Activated CD4-positive, alpha-beta T cell treated with anti-CD3 and anti-CD28 coated beads, Interleukin-2, amount 50 U/mL, for 4 hours (primary cell): ENCODE data around the gene GSK3A.
A peak's percentile ranks its signal among the peaks of the same experiment; 100 is the strongest.

Experiments used
- DNase-seq, 2 experiments: peaks; one replicate each; pipeline ENCODE4 v3.0.0-alpha.2; 2020

The GSK3A gene

DNA sequence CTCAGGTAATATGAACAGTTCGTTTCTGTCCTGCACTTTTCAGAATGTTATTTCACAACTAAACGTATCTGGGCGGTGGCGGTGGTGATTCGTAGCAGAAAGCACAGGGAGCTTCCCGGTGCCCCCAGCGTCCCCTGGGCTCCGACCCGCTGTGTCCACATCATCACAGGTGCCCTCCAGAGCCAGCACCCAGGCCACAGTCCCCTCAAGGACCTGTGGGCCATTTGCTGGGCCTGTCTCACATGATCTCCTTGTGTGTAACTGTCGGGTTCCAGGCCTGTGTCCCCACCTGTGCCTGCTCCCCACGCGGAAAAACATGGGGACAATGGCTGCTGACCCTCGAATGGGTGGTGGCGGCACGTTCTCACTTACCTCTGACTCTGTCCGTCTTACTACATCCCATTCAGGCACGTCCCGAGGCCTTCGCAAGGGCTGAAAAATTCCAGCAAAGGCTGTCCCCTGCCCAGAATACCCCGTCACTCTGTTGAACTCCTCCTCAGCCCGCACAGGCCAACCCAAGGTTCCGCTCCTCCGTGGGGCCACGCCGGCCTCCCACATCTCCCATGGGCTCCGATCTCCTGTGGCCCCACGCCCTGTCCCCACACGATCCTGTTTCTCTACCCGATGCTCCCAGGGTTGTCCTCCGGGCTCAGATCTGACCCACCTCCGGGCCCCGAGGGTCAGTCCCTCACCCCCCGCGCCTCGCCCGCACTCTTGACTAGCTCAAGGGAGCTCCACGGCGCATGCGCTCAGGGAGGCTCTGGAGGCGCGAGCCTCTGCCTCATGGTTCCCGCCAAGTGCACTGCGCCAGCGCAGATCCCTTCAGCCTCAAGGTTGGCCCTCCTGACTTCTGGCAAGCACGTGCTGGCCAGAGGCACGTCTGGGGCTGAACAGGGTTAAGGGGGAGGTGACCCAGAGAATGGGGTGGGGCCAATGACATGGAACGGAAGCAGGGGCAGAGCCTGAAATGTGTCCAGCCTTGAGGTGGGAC, 46.1 kb downstream of the GSK3A start:
- DNase-seq: no peak

DNA sequence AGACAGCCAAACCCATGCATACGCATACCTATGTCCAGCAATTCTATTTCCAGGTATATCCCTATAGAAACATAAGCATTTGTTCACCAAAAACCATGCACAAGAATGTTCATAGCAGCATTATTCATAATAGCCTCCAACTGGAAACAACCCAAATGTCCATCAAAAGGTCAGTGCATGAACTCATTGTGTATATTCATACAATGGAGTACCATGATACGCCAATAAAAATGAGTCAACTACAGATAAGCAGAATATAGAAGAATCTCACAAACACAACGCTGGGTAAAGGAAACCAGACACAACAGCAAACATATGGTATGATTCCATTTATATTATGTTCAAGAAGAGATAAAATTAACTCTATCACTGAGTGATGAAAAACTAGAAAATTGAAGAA, 48.7 kb downstream of the GSK3A start:
- DNase-seq: no peak

DNA sequence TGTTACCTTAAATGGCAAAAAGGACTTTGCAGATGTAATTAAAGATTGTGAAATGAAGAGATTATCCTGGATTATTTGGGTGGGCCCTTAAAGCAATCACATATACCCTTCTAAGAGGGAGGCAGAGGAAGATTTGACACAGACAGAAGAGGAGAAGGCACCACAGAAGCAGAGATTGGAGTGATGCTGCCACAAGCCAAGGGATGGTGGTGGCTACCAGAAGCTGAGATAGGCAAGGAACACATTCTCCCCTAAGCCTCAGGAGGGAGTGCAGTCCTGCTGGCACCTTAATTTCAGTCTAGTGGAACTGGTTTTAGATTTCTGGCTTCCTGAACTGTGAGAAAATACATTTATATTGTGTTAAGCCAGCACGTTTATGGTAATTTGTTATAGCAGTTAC, 49.1 kb downstream of the GSK3A start:
- DNase-seq: no peak

DNA sequence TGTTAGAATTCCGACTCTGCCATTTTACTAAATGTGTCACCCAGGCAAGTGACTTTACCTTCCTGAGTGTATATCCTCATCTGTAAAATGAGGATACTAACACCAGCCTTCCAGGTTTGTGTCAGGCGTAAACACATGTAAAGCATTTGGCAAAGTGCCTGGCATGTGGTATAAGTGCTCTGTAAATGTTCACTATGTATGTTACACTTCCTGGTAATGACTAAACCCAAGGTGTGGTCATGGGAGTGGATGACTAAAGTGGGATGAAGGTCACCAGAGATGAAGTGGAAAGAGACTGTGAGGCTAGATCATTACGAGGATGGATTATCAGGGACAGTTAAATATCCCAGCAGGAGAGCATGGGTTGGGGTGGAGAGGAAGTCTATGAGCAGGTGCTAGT, 50.5 kb downstream of the GSK3A start:
- no peak for DNase-seq

DNA sequence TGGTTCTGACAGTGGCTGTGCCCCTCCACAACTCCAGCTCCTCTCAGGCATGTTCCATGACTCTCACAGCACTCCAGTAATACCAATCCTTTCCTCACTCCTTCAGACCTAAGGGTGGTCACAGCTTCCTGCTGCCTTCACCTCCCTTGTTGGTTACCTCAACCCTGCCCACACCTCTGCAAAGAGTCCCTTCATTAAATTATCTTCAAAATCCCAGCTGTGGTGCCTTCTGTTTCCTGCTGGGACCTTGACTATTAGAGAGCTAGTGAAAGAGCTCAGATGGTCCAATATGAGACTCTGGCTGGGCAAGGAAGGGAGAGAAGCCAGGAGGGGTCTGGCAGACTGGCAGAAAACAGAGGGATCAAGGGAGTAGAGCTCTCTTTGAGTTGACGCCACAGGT, 51.1 kb downstream of the GSK3A start:
- DNase-seq: no peak

DNA sequence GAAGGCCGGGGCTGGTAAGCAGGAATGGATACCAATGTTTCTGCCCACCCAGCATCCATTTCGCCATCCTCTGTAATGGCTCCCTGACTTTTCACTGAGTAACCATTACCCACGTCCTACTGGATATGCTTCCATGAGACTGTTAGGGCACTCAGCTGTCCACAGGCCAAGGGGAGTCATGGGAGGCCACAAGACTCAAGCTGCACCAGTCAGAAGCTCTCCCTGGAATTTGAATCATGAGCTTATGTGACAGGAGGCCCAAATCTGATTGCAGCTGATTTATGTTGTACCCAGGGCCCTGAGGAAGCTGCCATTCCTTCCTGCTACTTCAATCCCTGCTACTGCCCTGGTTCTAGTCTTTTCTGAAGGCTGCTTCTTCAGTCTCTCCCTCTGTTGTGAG, 53.3 kb downstream of the GSK3A start:
- DNase-seq: no peak

DNA sequence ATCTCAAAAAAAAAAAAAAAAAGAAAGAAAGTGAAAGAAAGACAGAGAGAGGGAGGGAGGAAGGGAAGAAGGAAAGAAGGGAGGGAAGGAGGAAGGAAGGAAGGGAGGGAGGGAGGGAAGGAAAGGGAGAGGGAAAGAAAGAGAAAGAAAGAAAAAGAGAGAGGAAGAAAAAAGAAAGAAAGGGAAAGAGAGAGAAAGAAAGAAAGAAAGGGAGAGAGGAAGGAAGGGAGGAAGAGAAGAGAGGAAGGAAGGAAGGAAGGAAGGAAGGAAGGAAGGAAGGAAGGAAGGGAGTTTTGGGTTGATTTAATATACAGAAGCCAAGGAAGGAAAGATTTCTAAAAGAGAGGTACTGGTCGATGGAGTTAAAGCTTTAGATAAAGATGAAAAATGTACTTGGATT, 53.7 kb downstream of the GSK3A start:
- DNase-seq: no peak

DNA sequence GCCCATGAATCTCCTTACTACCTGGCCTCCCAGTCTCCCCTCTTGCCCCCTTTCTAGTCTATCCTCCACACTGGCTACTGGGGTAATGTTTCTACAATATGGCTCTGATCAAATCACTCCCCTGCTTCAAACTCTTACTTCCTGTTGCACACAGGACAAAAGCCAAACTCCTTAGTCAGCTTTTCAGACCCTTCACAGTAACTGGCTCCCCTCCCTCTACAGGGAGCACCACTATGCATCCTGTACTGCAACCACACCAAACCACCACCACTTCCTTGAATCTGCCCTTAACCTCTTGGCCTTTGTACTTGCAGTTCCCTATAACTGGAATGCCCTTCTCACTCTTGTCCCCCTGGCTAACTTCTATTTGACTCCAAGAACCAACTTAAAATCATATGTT, 57.1 kb downstream of the GSK3A start:
- DNase-seq: no peak

DNA sequence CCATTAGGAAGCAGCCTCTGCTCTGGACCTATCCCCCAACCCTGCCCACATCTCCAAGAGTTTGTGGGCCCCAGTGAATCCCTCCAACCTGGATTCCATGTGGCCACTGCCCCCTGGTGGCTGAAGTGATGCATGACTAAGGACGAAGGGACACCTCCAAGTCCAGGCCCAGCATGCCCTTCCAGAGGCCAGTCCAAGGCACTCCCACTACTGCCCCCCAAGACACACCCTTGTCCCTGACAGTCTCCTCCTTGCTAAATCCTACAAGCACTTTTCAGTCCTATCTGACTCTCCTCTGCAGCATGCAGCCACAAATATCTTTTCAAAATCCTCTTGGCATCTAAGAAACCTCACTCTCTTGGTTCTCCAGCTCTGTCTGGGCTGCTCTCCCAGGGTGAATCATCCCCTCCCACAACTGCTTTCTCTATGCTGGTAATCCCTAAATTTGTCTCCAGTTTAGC, 58.0 kb downstream of the GSK3A start:
- DNase-seq: peak; percentile 63 to 64
